Measurements from ENCODE around the gene ATF7IP.

ATF7IP gene

GRCh38 chr12:14540801-14541462 lies 175.4 kb downstream of the ATF7IP start:
- Histone ChIP-seq H2BK12ac (ENCODE audit: low read length) (no peak overlapping the region), H3K14ac (ENCODE audit: low read length) (no peak overlapping the region)
- no CpG with 5 or more reads among the region's 4 CpGs for WGBS, 2 donors (ENCODE audit: extremely low coverage in 2 of 2, insufficient read length in 2 of 2, insufficient replicate concordance in 1 of 2)

GRCh38 chr12:14545144-14546124 lies 180.0 kb downstream of the ATF7IP start:
- Histone ChIP-seq H3K9me3 (replicated peaks in 1 of 2; ENCODE audit: control insufficient read depth in 2 of 2, insufficient read depth in 1 of 2, low read depth in 1 of 2, low read length in 2 of 2) (no peaks in the 10 kb centered on the region), H2BK5ac (ENCODE audit: low read length) (no peak overlapping the region), H3K27me3 (ENCODE audit: control insufficient read depth in 3 of 3, insufficient read depth in 3 of 3, low read depth in 1 of 3, low read length in 3 of 3) (no peaks in the 10 kb centered on the region), H3K79me1 (ENCODE audit: low read depth, low read length) (no peaks in the 10 kb centered on the region), H3K18ac (ENCODE audit: low read length) (no peak overlapping the region), H3K4me1 (ENCODE audit: control insufficient read depth in 2 of 2, insufficient read depth in 1 of 2, low read depth in 1 of 2, low read length in 2 of 2) (no peaks in the 10 kb centered on the region), H3K4me2 (ENCODE audit: insufficient read depth, low read length, poor library complexity, severe bottlenecking) (no peak overlapping the region), H2AK5ac (ENCODE audit: low read depth, low read length) (no peak overlapping the region), H3K14ac (ENCODE audit: low read length) (no peak overlapping the region), H3K4me3 (ENCODE audit: low read length in 2 of 2) (no peak overlapping the region), H3K36me3 (replicated peaks in 1 of 2; ENCODE audit: control insufficient read depth in 2 of 2, insufficient read depth in 2 of 2, low read length in 2 of 2) (no peaks in the 10 kb centered on the region), H2AFZ (ENCODE audit: low read length) (no peak overlapping the region), H2BK15ac (ENCODE audit: low read length) (no peak overlapping the region), H3K9ac (ENCODE audit: low read depth, low read length, poor library complexity) (no peak overlapping the region), H3K27ac (replicated peaks; ENCODE audit: low read length) (no peak overlapping the region), H2BK12ac (ENCODE audit: low read length) (no peak overlapping the region), H2BK120ac (ENCODE audit: low read depth, low read length) (no peak overlapping the region), H4K91ac (ENCODE audit: low read depth, low read length, poor library complexity) (no peak overlapping the region), H4K8ac (ENCODE audit: low read depth, low read length) (no peak overlapping the region), H3K23ac (ENCODE audit: low read depth, low read length, poor library complexity) (no peak overlapping the region), H3K4ac (ENCODE audit: low read length) (no peak overlapping the region)
- DNase-seq (ENCODE audit: low spot score), result no peak
- WGBS, 2 donors (ENCODE audit: extremely low coverage in 2 of 2, insufficient read length in 2 of 2, insufficient replicate concordance in 1 of 2), result no CpG with 5 or more reads among the region's 7 CpGs

More at GRCh38 chr12:14540801-14541462, 175.4 kb downstream of the ATF7IP start:
- Histone ChIP-seq H2BK5ac (ENCODE audit: low read length) (no peak overlapping the region), H3K4me2 (ENCODE audit: insufficient read depth, low read length, poor library complexity, severe bottlenecking) (no peak overlapping the region), H3K4me3 (ENCODE audit: low read length in 2 of 2) (no peak overlapping the region), H3K79me1 (ENCODE audit: low read depth, low read length) (no peaks in the 10 kb centered on the region), H2BK120ac (ENCODE audit: low read depth, low read length) (no peak overlapping the region), H3K27ac (replicated peaks; ENCODE audit: low read length) (no peak overlapping the region), H3K23ac (ENCODE audit: low read depth, low read length, poor library complexity) (no peak overlapping the region), H2AK5ac (ENCODE audit: low read depth, low read length) (no peak overlapping the region), H2BK15ac (ENCODE audit: low read length) (no peak overlapping the region), H3K4me1 (ENCODE audit: control insufficient read depth in 2 of 2, insufficient read depth in 1 of 2, low read depth in 1 of 2, low read length in 2 of 2) (no peaks in the 10 kb centered on the region), H3K18ac (ENCODE audit: low read length) (no peak overlapping the region), H3K36me3 (replicated peaks in 1 of 2; ENCODE audit: control insufficient read depth in 2 of 2, insufficient read depth in 2 of 2, low read length in 2 of 2) (no peaks in the 10 kb centered on the region), H3K9me3 (replicated peaks in 1 of 2; ENCODE audit: control insufficient read depth in 2 of 2, insufficient read depth in 1 of 2, low read depth in 1 of 2, low read length in 2 of 2) (no peaks in the 10 kb centered on the region), H3K4ac (ENCODE audit: low read length) (no peak overlapping the region), H4K8ac (ENCODE audit: low read depth, low read length) (no peak overlapping the region), H4K91ac (ENCODE audit: low read depth, low read length, poor library complexity) (no peak overlapping the region), H2AFZ (ENCODE audit: low read length) (no peak overlapping the region), H3K9ac (ENCODE audit: low read depth, low read length, poor library complexity) (no peak overlapping the region), H3K27me3 (ENCODE audit: control insufficient read depth in 3 of 3, insufficient read depth in 3 of 3, low read depth in 1 of 3, low read length in 3 of 3) (no peaks in the 10 kb centered on the region)
- no peak for DNase-seq (ENCODE audit: low spot score)

GRCh38 chr12:14547571-14547970 lies 182.1 kb downstream of the ATF7IP start:
- H2BK12ac ChIP-seq (ENCODE audit: low read length), result no peak overlapping the region
- H2AFZ ChIP-seq (ENCODE audit: low read length), result no peak overlapping the region
- H4K8ac ChIP-seq (ENCODE audit: low read depth, low read length), result no peak overlapping the region
- H3K36me3 ChIP-seq (replicated peaks in 1 of 2; ENCODE audit: control insufficient read depth in 2 of 2, insufficient read depth in 2 of 2, low read length in 2 of 2), result no peaks in the 10 kb centered on the region
- WGBS, 2 donors (ENCODE audit: extremely low coverage in 2 of 2, insufficient read length in 2 of 2, insufficient replicate concordance in 1 of 2), result no CpG with 5 or more reads among the region's 4 CpGs
- H2BK5ac ChIP-seq (ENCODE audit: low read length), result no peak overlapping the region
- no peaks in the 10 kb centered on the region for H3K79me1 ChIP-seq (ENCODE audit: low read depth, low read length)
- no peak overlapping the region for H3K9ac ChIP-seq (ENCODE audit: low read depth, low read length, poor library complexity)
- H3K4me2 ChIP-seq (ENCODE audit: insufficient read depth, low read length, poor library complexity, severe bottlenecking), result no peak overlapping the region
- no peak overlapping the region for H3K4ac ChIP-seq (ENCODE audit: low read length)
- no peak overlapping the region for H2AK5ac ChIP-seq (ENCODE audit: low read depth, low read length)
- no peak overlapping the region for H3K4me3 ChIP-seq (ENCODE audit: low read length in 2 of 2)
- no peak overlapping the region for H3K14ac ChIP-seq (ENCODE audit: low read length)
- H3K23ac ChIP-seq (ENCODE audit: low read depth, low read length, poor library complexity), result no peak overlapping the region
- no peaks in the 10 kb centered on the region for H3K9me3 ChIP-seq (replicated peaks in 1 of 2; ENCODE audit: control insufficient read depth in 2 of 2, insufficient read depth in 1 of 2, low read depth in 1 of 2, low read length in 2 of 2)
- no peak overlapping the region for H2BK120ac ChIP-seq (ENCODE audit: low read depth, low read length)
- H3K4me1 ChIP-seq (ENCODE audit: control insufficient read depth in 2 of 2, insufficient read depth in 1 of 2, low read depth in 1 of 2, low read length in 2 of 2), result no peaks in the 10 kb centered on the region
- H2BK15ac ChIP-seq (ENCODE audit: low read length), result no peak overlapping the region
- DNase-seq (ENCODE audit: low spot score), result no peak
- H3K27me3 ChIP-seq (ENCODE audit: control insufficient read depth in 3 of 3, insufficient read depth in 3 of 3, low read depth in 1 of 3, low read length in 3 of 3), result no peaks in the 10 kb centered on the region
- H4K91ac ChIP-seq (ENCODE audit: low read depth, low read length, poor library complexity), result no peak overlapping the region
- no peak overlapping the region for H3K27ac ChIP-seq (replicated peaks; ENCODE audit: low read length)
- no peak overlapping the region for H3K18ac ChIP-seq (ENCODE audit: low read length)

- H2BK15ac ChIP-seq (ENCODE audit: low read length), result no peak overlapping the region
- H2BK12ac ChIP-seq (ENCODE audit: low read length), result no peak overlapping the region
- H3K9me3 ChIP-seq (replicated peaks in 1 of 2; ENCODE audit: control insufficient read depth in 2 of 2, insufficient read depth in 1 of 2, low read depth in 1 of 2, low read length in 2 of 2), result no peaks in the 10 kb centered on the region
- H4K91ac ChIP-seq (ENCODE audit: low read depth, low read length, poor library complexity), result no peak overlapping the region
- no peak overlapping the region for H3K4ac ChIP-seq (ENCODE audit: low read length)
- no peak overlapping the region for H3K27ac ChIP-seq (replicated peaks; ENCODE audit: low read length)
- H3K18ac ChIP-seq (ENCODE audit: low read length), result no peak overlapping the region
- DNase-seq (ENCODE audit: low spot score), result no peak
- H3K27me3 ChIP-seq (ENCODE audit: control insufficient read depth in 3 of 3, insufficient read depth in 3 of 3, low read depth in 1 of 3, low read length in 3 of 3), result no peaks in the 10 kb centered on the region
- no peak overlapping the region for H3K9ac ChIP-seq (ENCODE audit: low read depth, low read length, poor library complexity)
- no peaks in the 10 kb centered on the region for H3K36me3 ChIP-seq (replicated peaks in 1 of 2; ENCODE audit: control insufficient read depth in 2 of 2, insufficient read depth in 2 of 2, low read length in 2 of 2)
- no CpG with 5 or more reads among the region's 6 CpGs for WGBS, 2 donors (ENCODE audit: extremely low coverage in 2 of 2, insufficient read length in 2 of 2, insufficient replicate concordance in 1 of 2)
- no peak overlapping the region for H2BK5ac ChIP-seq (ENCODE audit: low read length)
- no peak overlapping the region for H2AFZ ChIP-seq (ENCODE audit: low read length)
- H3K14ac ChIP-seq (ENCODE audit: low read length), result no peak overlapping the region
- no peak overlapping the region for H3K23ac ChIP-seq (ENCODE audit: low read depth, low read length, poor library complexity)
- H3K4me3 ChIP-seq (ENCODE audit: low read length in 2 of 2), result no peak overlapping the region
- H3K4me1 ChIP-seq (ENCODE audit: control insufficient read depth in 2 of 2, insufficient read depth in 1 of 2, low read depth in 1 of 2, low read length in 2 of 2), result no peaks in the 10 kb centered on the region
- H2AK5ac ChIP-seq (ENCODE audit: low read depth, low read length), result no peak overlapping the region
- H3K4me2 ChIP-seq (ENCODE audit: insufficient read depth, low read length, poor library complexity, severe bottlenecking), result no peak overlapping the region
- H4K8ac ChIP-seq (ENCODE audit: low read depth, low read length), result no peak overlapping the region
- no peak overlapping the region for H2BK120ac ChIP-seq (ENCODE audit: low read depth, low read length)
- H3K79me1 ChIP-seq (ENCODE audit: low read depth, low read length), result no peaks in the 10 kb centered on the region
These were observed 183.1 kb downstream of the ATF7IP start for GRCh38 chr12:14548609-14549008.
